ENCODE measurements around the gene TSEN54.

DNA sequence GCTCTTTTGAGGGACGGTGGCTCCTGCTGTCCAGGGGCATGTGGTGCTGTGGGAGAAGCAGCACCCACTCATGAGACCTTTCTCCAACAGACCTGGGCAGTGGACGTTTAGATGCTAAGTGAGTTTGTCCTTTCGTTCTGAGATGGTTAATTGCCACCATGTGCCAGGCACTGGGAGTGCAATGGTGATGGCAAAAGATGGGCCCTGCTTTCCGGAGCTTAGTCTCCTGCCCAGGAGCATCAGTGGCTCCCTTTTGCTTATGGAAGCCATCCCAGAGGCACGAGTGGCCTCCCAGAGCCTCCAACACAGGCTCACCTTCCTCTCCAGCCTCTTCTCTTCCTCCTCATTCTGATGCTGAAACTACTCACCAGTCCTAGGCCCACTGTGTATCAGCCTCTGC lies 29.4 kb upstream of the TSEN54 start:
- TF ChIP-seq, protein P1, sequence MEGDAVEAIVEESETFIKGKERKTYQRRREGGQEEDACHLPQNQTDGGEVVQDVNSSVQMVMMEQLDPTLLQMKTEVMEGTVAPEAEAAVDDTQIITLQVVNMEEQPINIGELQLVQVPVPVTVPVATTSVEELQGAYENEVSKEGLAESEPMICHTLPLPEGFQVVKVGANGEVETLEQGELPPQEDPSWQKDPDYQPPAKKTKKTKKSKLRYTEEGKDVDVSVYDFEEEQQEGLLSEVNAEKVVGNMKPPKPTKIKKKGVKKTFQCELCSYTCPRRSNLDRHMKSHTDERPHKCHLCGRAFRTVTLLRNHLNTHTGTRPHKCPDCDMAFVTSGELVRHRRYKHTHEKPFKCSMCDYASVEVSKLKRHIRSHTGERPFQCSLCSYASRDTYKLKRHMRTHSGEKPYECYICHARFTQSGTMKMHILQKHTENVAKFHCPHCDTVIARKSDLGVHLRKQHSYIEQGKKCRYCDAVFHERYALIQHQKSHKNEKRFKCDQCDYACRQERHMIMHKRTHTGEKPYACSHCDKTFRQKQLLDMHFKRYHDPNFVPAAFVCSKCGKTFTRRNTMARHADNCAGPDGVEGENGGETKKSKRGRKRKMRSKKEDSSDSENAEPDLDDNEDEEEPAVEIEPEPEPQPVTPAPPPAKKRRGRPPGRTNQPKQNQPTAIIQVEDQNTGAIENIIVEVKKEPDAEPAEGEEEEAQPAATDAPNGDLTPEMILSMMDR (IDR thresholded peaks at IDR 0.05): no peak
- TF ChIP-seq POLR2A (IDR thresholded peaks at IDR 0.05): no peak
- no peak for TF ChIP-seq POLR2AphosphoS5 (IDR thresholded peaks at IDR 0.05)
- TF ChIP-seq EP300 (IDR thresholded peaks at IDR 0.05): no peak
